ENCODE data around the gene PLPPR5.

DNA sequence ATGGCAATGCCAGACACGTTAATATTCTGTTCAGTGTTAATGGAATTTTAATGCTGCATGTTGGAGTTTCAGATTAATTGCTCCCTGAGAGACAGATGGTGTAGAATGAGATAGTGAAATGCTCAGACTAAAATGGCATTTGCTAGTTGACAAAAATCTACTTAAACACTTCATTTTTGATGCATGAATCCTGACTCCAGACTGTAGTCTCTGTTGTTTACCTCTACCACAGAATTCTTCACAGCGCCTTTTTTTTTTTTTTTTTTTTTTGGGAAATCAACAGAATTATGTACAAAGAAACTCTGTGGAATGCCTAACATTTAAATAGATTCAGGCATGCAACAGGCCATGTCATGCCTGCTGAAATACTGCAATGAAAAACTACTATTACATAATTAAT lies 111.3 kb downstream of the PLPPR5 start:
- TF ChIP-seq, protein P1, sequence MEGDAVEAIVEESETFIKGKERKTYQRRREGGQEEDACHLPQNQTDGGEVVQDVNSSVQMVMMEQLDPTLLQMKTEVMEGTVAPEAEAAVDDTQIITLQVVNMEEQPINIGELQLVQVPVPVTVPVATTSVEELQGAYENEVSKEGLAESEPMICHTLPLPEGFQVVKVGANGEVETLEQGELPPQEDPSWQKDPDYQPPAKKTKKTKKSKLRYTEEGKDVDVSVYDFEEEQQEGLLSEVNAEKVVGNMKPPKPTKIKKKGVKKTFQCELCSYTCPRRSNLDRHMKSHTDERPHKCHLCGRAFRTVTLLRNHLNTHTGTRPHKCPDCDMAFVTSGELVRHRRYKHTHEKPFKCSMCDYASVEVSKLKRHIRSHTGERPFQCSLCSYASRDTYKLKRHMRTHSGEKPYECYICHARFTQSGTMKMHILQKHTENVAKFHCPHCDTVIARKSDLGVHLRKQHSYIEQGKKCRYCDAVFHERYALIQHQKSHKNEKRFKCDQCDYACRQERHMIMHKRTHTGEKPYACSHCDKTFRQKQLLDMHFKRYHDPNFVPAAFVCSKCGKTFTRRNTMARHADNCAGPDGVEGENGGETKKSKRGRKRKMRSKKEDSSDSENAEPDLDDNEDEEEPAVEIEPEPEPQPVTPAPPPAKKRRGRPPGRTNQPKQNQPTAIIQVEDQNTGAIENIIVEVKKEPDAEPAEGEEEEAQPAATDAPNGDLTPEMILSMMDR (IDR thresholded peaks at IDR 0.05): no peak
- TF ChIP-seq POLR2A (IDR thresholded peaks at IDR 0.05; ENCODE audit: low read depth) (no peak), EP300 (IDR thresholded peaks at IDR 0.05) (no peak), POLR2AphosphoS5 (IDR thresholded peaks at IDR 0.05) (no peak)
